PC-9 (cell line): Measurements from ENCODE around the gene CENPX.

ENCODE experiments used
- EZH2 ChIP-seq: fragments of 200-600 bp; sonication (generic); IDR thresholded peaks from 2 replicates; pipeline ENCODE4 v1.8.0; 2017; ENCODE audit warnings: antibody characterized with exemption, low read depth
- TF ChIP-seq, protein P1 (sequence below): fragments of 200-600 bp; sonication (generic); conservative IDR thresholded peaks from 2 replicates; pipeline ENCODE4 v1.6.1; 2017; ENCODE audit warnings: mixed run types, antibody characterized with exemption, mild to moderate bottlenecking, moderate library complexity

DNA sequence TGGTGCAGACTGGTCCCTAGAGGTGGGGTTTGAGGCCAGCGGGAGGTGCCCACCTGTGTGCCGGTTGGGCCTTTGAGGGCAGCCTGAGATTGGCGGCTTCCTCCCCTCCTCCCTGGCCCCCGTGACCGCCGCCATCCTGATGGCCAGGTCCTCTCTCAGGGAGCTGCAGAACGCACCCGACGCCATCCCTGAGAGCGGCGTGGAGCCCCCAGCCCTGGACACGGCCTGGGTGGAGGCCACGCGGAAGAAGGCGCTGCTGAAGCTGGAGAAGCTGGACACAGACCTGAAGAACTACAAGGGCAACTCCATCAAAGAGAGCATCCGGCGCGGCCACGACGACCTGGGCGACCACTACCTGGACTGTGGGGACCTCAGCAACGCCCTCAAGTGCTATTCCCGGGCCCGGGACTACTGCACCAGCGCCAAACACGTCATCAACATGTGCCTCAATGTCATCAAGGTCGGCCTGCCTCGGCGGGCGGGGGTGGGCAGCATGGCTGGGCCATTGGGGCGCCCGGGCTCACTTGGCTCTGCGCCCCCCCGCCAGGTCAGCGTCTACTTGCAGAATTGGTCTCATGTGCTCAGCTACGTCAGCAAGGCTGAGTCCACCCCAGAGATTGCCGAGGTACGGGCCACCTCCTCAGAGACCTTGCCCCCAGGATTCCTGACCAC, 31.8 kb upstream of the CENPX start:
- TF ChIP-seq, protein P1, sequence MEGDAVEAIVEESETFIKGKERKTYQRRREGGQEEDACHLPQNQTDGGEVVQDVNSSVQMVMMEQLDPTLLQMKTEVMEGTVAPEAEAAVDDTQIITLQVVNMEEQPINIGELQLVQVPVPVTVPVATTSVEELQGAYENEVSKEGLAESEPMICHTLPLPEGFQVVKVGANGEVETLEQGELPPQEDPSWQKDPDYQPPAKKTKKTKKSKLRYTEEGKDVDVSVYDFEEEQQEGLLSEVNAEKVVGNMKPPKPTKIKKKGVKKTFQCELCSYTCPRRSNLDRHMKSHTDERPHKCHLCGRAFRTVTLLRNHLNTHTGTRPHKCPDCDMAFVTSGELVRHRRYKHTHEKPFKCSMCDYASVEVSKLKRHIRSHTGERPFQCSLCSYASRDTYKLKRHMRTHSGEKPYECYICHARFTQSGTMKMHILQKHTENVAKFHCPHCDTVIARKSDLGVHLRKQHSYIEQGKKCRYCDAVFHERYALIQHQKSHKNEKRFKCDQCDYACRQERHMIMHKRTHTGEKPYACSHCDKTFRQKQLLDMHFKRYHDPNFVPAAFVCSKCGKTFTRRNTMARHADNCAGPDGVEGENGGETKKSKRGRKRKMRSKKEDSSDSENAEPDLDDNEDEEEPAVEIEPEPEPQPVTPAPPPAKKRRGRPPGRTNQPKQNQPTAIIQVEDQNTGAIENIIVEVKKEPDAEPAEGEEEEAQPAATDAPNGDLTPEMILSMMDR: no peak
- TF ChIP-seq EZH2: no peak
